ENCODE results near the gene HELLS.

DNA sequence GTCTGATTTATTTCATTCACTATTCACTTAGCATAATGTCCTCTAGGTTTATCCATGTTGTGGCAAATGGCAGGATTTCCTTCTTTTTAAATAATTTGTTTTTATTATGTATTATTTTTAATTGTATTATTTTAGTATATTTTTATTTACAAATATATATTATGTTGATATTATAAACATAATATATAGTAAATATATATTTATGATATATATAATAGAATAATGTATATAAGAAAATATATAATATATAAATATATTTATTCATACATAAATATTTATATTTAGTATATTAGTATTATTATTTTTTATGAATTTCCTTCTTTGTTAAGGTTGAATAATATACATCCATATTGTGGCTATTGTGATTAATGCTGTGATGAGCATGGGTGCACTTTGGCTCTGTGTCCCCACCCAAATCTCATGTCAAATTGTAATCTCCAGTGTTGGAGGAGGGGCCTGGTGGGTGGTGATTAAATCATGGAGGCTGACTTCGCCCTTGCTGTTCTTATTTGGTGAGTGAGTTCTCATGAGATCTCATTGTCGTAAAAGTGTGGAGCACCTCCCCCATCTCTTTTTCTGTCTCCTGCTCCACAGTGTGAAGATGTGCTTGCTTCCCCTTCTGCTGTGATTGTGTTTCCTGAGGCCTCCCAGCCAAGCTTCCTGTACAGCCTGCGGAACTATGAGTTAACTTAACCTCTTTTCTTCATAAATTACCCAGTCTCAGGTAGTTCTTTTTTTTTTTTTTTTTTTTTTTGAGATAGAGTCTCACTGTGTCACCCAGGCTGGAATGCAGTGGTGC is 85.7 kb downstream of the HELLS start:
- TF ChIP-seq, protein P1, sequence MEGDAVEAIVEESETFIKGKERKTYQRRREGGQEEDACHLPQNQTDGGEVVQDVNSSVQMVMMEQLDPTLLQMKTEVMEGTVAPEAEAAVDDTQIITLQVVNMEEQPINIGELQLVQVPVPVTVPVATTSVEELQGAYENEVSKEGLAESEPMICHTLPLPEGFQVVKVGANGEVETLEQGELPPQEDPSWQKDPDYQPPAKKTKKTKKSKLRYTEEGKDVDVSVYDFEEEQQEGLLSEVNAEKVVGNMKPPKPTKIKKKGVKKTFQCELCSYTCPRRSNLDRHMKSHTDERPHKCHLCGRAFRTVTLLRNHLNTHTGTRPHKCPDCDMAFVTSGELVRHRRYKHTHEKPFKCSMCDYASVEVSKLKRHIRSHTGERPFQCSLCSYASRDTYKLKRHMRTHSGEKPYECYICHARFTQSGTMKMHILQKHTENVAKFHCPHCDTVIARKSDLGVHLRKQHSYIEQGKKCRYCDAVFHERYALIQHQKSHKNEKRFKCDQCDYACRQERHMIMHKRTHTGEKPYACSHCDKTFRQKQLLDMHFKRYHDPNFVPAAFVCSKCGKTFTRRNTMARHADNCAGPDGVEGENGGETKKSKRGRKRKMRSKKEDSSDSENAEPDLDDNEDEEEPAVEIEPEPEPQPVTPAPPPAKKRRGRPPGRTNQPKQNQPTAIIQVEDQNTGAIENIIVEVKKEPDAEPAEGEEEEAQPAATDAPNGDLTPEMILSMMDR (conservative IDR thresholded peaks at IDR 0.05; ENCODE audit: low read length), result no peak
- TF ChIP-seq EZH2phosphoT487 (IDR thresholded peaks at IDR 0.05; ENCODE audit: borderline replicate concordance, low read depth, low read length), result no peak
